COLO668 (cell line): ENCODE results near the gene MAGI2.
"Not testable (repeated sequence)": the region's sequence is repeated elsewhere in the genome, so short reads cannot be mapped to it uniquely, and the experiment has no call there.

ENCODE experiments used
- DNase-seq: peaks from one replicate; lab custom pipeline; 2025; ENCODE audit not compliant: unreplicated experiment; lab: John Stamatoyannopoulos, UW

The MAGI2 gene

GRCh38 chr7:78024591-78024990 lies 1428.9 kb downstream of the MAGI2 start:
- DNase-seq, result no peak

- DNase-seq, result no peak
Measured at GRCh38 chr7:78023191-78023590, 1430.3 kb downstream of the MAGI2 start.

GRCh38 chr7:78022165-78022564 lies 1431.3 kb downstream of the MAGI2 start:
- no peak for DNase-seq

GRCh38 chr7:78020874-78021249 lies 1432.6 kb downstream of the MAGI2 start:
- no peak for DNase-seq

- DNase-seq, result peak; percentile 61
Measured at GRCh38 chr7:78020136-78020873, 1433.2 kb downstream of the MAGI2 start.

- peak; percentile 91 for DNase-seq
Measured at GRCh38 chr7:78019447-78020135, 1433.9 kb downstream of the MAGI2 start.

- peak; percentile 71 for DNase-seq
Measured at GRCh38 chr7:78018641-78019446, 1434.6 kb downstream of the MAGI2 start.

- DNase-seq, result no peak
Measured at GRCh38 chr7:78017591-78018100, 1435.8 kb downstream of the MAGI2 start.

- no peak for DNase-seq
Measured at GRCh38 chr7:78015574-78016260, 1437.8 kb downstream of the MAGI2 start.

GRCh38 chr7:78014401-78014800 lies 1439.1 kb downstream of the MAGI2 start:
- no peak for DNase-seq

GRCh38 chr7:78013386-78013785 lies 1440.1 kb downstream of the MAGI2 start:
- DNase-seq, result no peak

- DNase-seq, result no peak
Measured at GRCh38 chr7:78011642-78012041, 1441.8 kb downstream of the MAGI2 start.

GRCh38 chr7:78007231-78007630 lies 1446.2 kb downstream of the MAGI2 start:
- DNase-seq, result no peak

- no peak for DNase-seq
Measured at GRCh38 chr7:78006063-78006755, 1447.3 kb downstream of the MAGI2 start.

- no peak for DNase-seq
Measured at GRCh38 chr7:78002715-78003114, 1450.8 kb downstream of the MAGI2 start.

GRCh38 chr7:78002021-78002420 lies 1451.4 kb downstream of the MAGI2 start:
- DNase-seq, result no peak

GRCh38 chr7:77999168-77999567 lies 1454.3 kb downstream of the MAGI2 start:
- not testable (repeated sequence) for DNase-seq

GRCh38 chr7:77995717-77996116 lies 1457.8 kb downstream of the MAGI2 start:
- no peak for DNase-seq

GRCh38 chr7:77993838-77994237 lies 1459.6 kb downstream of the MAGI2 start:
- DNase-seq, result no peak

GRCh38 chr7:77991656-77992055 lies 1461.8 kb downstream of the MAGI2 start:
- no peak for DNase-seq
